ENCODE results near the gene TMED4.
"Not testable (repeated sequence)": the region's sequence is repeated elsewhere in the genome, so short reads cannot be mapped to it uniquely, and the experiment has no call there.

The TMED4 gene

GRCh38 chr7:44607141-44608068 lies 25.4 kb upstream of the TMED4 start:
- DNase-seq (ENCODE audit: low spot score): no peak

DNA sequence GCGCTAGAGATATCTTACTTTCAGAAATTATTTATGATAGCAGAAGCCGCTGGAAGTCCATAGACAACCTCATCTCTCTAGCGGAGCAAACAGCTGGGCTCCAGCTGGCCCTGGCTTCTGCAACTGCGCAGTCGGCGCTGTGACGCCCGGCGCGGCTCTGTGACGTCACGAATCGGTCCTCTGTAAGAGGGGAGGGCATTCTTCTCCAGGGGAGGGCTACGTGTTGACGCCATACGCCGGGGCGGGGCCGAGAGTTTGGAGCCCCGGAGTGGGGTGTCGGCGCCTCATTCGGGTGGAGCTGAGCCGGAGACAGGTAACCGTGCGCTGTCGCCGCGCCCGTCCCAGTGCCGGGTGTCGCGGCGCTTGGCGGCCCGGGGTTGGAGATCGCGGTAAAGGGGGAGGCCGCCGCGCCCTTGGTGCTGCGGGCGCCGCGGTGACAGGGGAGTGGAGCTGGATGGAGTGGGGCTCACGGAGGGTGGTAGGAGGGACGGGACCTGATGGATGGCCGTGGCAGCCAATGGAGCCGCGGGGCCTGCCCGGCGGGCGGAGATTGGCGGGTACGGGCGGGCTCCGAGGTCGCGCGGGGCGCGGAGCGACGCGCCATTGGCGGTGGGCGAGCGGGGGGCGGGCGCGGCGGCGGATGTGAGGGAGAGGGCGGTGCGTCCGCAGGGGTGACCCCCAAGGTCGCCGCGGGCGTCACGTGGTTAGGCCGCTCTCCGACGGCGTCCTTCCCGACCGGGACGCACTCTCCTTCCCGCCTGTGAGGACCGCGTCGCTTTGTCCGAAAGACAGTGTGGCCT lies 24.5 kb upstream of the TMED4 start, which contains the start of gene OGDH:
TSS of gene OGDH (plus strand) at position 287 of the 800 bp plus-strand sequence. CDS start 17,717 bp downstream, outside the sequence.
- peak; percentile 98 for DNase-seq (ENCODE audit: low spot score)

- no peak for DNase-seq (ENCODE audit: low spot score)
These were observed 22.9 kb upstream of the TMED4 start for GRCh38 chr7:44604941-44605340.

- no peak for DNase-seq (ENCODE audit: low spot score)
These were observed 21.2 kb upstream of the TMED4 start for GRCh38 chr7:44603193-44603592.

DNA sequence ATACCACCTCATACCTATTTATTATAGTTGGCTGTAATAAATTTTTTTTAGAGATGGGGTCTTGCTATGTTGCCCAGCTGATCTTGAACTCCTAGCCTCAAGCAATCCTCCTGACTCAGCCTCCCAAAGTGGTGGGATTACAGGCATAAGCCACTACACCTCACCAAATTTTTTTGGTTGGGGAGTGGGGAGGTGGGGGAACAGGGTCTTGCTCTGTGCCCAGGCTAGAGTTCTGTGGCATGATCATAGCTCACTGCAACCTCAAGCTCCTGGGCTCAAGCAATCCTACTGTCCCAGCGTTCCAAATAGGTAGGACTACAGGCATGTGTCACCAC lies 20.5 kb upstream of the TMED4 start:
- no peak for DNase-seq (ENCODE audit: low spot score)

GRCh38 chr7:44599222-44599621 lies 17.2 kb upstream of the TMED4 start:
- DNase-seq (ENCODE audit: low spot score): no peak

DNA sequence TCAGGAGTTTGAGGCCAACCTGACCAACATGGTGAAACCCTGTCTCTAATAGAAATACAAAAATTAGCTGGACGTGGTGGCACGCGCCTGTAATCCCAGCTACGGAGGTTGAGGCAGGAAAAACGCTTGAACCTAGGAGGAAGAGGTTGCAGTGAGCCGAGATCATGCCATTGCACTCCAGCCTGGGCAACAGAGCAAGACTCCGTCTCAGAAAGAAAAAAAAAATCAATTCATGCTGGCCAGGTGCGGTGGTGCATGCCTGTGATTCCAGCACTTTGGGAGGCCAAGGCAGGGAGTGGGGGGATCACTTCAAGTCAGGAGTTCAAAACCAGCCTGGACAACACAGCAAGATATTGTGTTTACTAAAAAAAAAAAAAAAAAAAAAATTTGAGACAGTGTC lies 15.2 kb upstream of the TMED4 start:
- not testable (repeated sequence) for DNase-seq (ENCODE audit: low spot score)

- no peak for DNase-seq (ENCODE audit: low spot score)
These were observed 14.1 kb upstream of the TMED4 start for GRCh38 chr7:44595934-44596635.

GRCh38 chr7:44590910-44591309 lies 8.9 kb upstream of the TMED4 start:
- no peak for DNase-seq (ENCODE audit: low spot score)

GRCh38 chr7:44587843-44588711 lies 6.0 kb upstream of the TMED4 start:
- no peak for DNase-seq (ENCODE audit: low spot score)

GRCh38 chr7:44583146-44583865 lies 1.3 kb upstream of the TMED4 start:
- DNase-seq (ENCODE audit: low spot score): no peak

DNA sequence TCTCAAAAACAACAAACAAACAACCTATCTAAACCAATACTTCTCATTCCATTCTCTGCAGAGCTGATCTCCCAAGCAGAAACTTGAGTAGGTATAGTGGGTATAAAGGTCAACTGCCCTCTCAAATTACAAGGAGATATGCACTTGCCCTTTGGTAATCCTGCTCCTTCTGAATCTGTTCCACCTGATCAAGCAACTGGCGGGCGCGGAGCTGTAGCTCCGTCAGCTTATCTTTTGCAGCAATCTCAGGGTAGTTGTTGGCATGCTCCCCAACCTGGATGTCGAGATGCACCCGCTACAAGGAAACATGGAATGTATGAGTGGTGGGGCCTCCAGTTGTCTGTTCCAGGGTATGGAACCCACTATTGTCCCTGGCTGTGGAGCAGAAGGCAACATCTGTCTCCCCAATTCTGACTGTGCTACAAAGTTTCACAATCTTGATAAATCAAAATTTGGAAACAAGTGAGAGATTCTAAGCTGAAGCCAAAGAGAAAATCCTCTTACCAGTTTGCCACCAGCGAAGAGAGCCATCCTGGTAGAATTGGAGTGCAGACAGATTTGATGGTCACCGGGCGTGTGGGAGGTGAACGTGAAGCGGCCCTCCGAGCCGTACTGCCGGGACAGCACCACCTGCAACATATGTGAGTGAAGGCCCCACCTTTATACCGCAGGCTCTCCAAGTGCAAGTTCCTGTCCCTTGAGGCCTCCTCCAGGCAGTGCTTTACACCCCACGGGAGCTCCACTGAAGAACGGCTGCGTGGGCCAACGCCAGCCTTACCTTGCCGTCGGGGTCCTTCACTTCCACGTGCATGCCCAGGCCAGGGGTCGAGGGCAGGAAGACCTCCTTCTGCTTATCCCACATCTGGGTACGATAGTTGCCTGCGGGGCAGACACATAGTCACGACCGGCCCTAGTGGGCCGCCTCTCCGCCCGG lies 819 bp downstream of the TMED4 start:
- DNase-seq (ENCODE audit: low spot score): no peak

DNA sequence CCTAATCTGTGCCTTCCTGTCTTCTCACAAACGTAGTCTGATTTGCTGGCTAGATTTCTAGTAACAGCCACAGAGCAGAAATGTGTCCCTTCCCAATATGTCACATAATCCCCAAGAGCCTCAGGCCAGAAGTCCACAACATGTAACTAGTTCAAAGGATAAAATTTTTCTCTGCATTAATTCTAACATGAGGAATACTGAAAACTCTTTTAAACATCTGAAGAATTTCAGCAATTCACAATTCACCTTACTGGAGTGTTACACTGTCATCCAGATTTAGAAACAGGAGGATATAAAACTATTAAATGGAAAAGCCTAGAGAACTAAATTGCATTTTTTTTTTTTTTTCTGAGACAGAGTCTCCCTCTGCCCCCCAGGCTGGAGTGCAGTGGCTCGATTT lies 5.8 kb downstream of the TMED4 start:
- DNase-seq (ENCODE audit: low spot score): no peak

- DNase-seq (ENCODE audit: low spot score): no peak
These were observed 7.0 kb downstream of the TMED4 start for GRCh38 chr7:44575054-44575453.

- no peak for DNase-seq (ENCODE audit: low spot score)
These were observed 7.7 kb downstream of the TMED4 start for GRCh38 chr7:44574287-44574872.

DNA sequence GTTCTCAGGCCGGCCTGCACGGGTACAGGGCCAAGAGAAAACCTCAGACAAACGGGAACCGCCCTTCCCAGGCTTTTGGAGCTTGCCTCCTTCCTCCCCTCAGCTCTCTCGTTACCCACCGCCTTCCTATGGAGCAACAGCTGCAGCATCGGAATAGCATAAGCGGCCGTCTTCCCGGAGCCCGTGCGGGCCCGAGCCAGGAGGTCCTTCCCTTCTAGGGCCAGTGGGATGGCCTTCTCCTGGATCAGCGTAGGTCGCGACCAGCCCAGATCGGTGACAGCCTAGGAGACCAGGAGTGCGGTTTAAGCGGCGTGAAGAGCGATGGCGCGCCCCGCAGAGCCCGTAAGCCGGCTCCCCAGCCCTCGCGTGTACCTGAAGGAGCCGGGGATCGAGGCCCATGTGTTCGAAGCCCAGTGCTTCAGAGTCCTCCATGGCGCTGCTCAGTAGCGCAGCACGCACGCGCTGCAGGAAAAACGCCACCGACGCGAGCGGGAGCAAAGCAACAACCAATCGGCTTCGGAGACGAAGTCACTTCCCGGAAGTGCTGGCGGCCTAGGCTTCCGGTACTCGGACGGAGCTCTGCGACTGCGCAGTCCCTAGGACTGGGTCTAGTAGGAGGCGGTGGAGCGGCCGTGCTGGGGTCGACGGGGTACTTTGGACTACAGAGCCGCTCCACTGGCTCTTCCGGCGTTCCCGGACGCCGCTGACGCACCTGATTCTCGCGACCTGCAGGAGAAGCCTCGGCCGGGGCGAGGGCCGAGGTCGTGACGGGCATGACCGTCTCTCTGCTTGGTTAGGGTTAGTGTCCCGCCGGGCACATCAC lies 8.4 kb downstream of the TMED4 start, which contains the start of gene DDX56:
TSS of gene DDX56 (minus strand) at position 445 of the 823 bp plus-strand sequence. CDS start at position 432, 13 bp downstream.
- DNase-seq (ENCODE audit: low spot score): peak; percentile 93

- no peak for DNase-seq (ENCODE audit: low spot score)
These were observed 9.3 kb downstream of the TMED4 start for GRCh38 chr7:44572771-44573170.

- no peak for DNase-seq (ENCODE audit: low spot score)
These were observed 12.1 kb downstream of the TMED4 start for GRCh38 chr7:44569959-44570358.

Data from HuH-7.5 (cell line).